K562 (cell line): ENCODE data around the gene PPP2R2B. TPM values are rescaled to one million over a fixed set of nuclear protein-coding genes. Genes with fewer than 3 reads are reported as not detected.

Experiments used
- CC2D1A ChIP-seq: fragments of 450-650 bp; IDR thresholded peaks from 2 replicates; pipeline ENCODE4 v1.6.1; 2017; ENCODE audit warnings: mild to moderate bottlenecking
- CTCF ChIP-seq, 3 experiments: IDR thresholded peaks in 2 of 3; conservative IDR thresholded peaks in 1 of 3; 2 replicates each; pipeline ENCODE4 v1.5.1; 2011 to 2012; ENCODE audit warnings: low read length in 3 of 3, mild to moderate bottlenecking in 3 of 3, control low read depth in 2 of 3, improper control_type of control experiment in 1 of 3, inconsistent platforms in 1 of 3, low read depth in 1 of 3, mixed read lengths in 1 of 3, moderate library complexity in 1 of 3; ENCODE audit not compliant: insufficient read depth in 2 of 3
- DACH1 ChIP-seq: fragments of 450-650 bp; IDR thresholded peaks from 2 replicates; pipeline ENCODE4 v1.6.1; 2018; ENCODE audit not compliant: partially characterized antibody
- FOXK1 ChIP-seq: sonication (generic); formaldehyde crosslinking; IDR thresholded peaks from 2 replicates; pipeline ENCODE4 v1.8.0; 2022; ENCODE audit warnings: missing genetic modification reagents, mild to moderate bottlenecking, borderline replicate concordance
- HINFP ChIP-seq: fragments of 450-650 bp; conservative IDR thresholded peaks from 2 replicates; pipeline ENCODE4 v1.6.1; 2016; ENCODE audit warnings: missing genetic modification characterization, low read depth, mild to moderate bottlenecking, control low read depth, missing compliant biosample characterization
- HMGN3 ChIP-seq: IDR thresholded peaks from 2 replicates; pipeline ENCODE4 v1.6.1; 2011; ENCODE audit warnings: borderline replicate concordance, low read depth, mild to moderate bottlenecking, mixed read lengths, low read length; ENCODE audit not compliant: insufficient read length; ENCODE audit errors: extremely low read depth
- REST ChIP-seq, 2 experiments: fragments of 450-650 bp; formaldehyde crosslinking in 1 of 2; IDR thresholded peaks; 2 replicates each; pipeline versions ENCODE4 v1.4.0 to v1.6.1; 2014 to 2020; ENCODE audit warnings: mild to moderate bottlenecking in 2 of 2, borderline replicate concordance in 1 of 2, low read depth in 1 of 2
- ZNF431 ChIP-seq: sonication (generic); formaldehyde crosslinking; IDR thresholded peaks from 2 replicates; pipeline ENCODE4 v1.8.0; 2022; ENCODE audit warnings: mild to moderate bottlenecking, missing genetic modification reagents
- polyA plus RNA-seq, 8 experiments: library from polyadenylated mRNA; depleted of rRNA in 4 of 8; stranded (reverse) in 5 of 8; unstranded in 3 of 8; fragments of >200 nt; fragmentation: Nextera tagmentation in 2 of 8; fragmentation: Illumina TruSeq in 1 of 8; extraction: Ambion mirVana in 2 of 8; extraction: Trizol in 1 of 8; gene quantifications; 2 replicates each; pipeline versions ENCODE4 v1.2.1 to v1.2.3, GENCODE V29; 2011 to 2014; ENCODE audit warnings: inconsistent platforms in 1 of 8, missing spikeins in 1 of 8
- total RNA-seq, 7 experiments: library from RNA; depleted of rRNA in 6 of 7; stranded (reverse); fragments of >200 nt in 6 of 7; fragmentation: Illumina TruSeq in 2 of 7; extraction: Trizol in 2 of 7; gene quantifications; 2 replicates each; pipeline versions ENCODE4 v1.2.1 to v1.2.3, GENCODE V29; 2011 to 2021; ENCODE audit warnings: low replicate concordance in 1 of 7

PPP2R2B gene
- total and polyA plus RNA-seq, 9 of the 15 experiments (the other 6 are each of a cell fraction or from before 2014, with no cell fraction given) = not detected

GRCh38 chr5:146541958-146542849 is 336.4 kb downstream of the PPP2R2B start (continued):
- TF ChIP-seq REST (IDR thresholded peaks at IDR 0.05; ENCODE audit: borderline replicate concordance) (peak; percentile 55; the same call in 1 of the 2 replicates), REST (CRISPR knock-in tag; IDR thresholded peaks at IDR 0.05; ENCODE audit: low read depth) (no peak), CTCF (IDR thresholded peaks at IDR 0.05 in 2 of 3, conservative IDR thresholded peaks at IDR 0.05 in 1 of 3; ENCODE audit: insufficient read depth in 2 of 3, low read depth in 1 of 3, low read length in 3 of 3) (peak; percentile 83 to 92 (median 85)), CC2D1A (0 out of 2 replicates have a peak, but pooled peaks have one; percentile 31), ZNF431 (CRISPR knock-in tag) (no peak), DACH1 (peak; percentile 46), HMGN3 (no peak), FOXK1 (CRISPR knock-in tag) (0 out of 2 replicates have a peak, but pooled peaks have one; percentile 44), HINFP (tag) (peak; percentile 94)
